H9 (cell line): ENCODE results near the gene ARFGEF3. TPM values are rescaled to one million over a fixed set of nuclear protein-coding genes. Genes with fewer than 3 reads are reported as not detected.

Experiments used
- DNase-seq: peaks from one replicate; pipeline ENCODE4 v3.0.0-alpha.2; 2017
- H2AFZ ChIP-seq: one replicate; pipeline ENCODE4 v1.6.1; 2013; ENCODE audit warnings: mild to moderate bottlenecking, low read length, control low read depth, moderate library complexity
- H2AK5ac ChIP-seq: 2 replicates; pipeline ENCODE4 v1.6.1; 2013; ENCODE audit warnings: low read length, control low read depth, mixed read lengths; ENCODE audit not compliant: insufficient read length
- H2BK120ac ChIP-seq: one replicate; pipeline ENCODE4 v1.6.1; 2013; ENCODE audit warnings: low read depth, mild to moderate bottlenecking, low read length, control low read depth, inconsistent platforms; ENCODE audit not compliant: poor library complexity, severe bottlenecking
- H2BK12ac ChIP-seq: 2 replicates; pipeline ENCODE4 v1.6.1; 2013; ENCODE audit warnings: low read length, control low read depth, mixed read lengths, low read depth; ENCODE audit not compliant: insufficient read length
- H2BK15ac ChIP-seq: 2 replicates; pipeline ENCODE4 v1.6.1; 2013; ENCODE audit warnings: low read depth, low read length, control low read depth
- H2BK20ac ChIP-seq: one replicate; pipeline ENCODE4 v1.6.1; 2013; ENCODE audit warnings: low read depth, mild to moderate bottlenecking, low read length, control low read depth, inconsistent platforms; ENCODE audit not compliant: poor library complexity, severe bottlenecking
- H2BK5ac ChIP-seq: 2 replicates; pipeline ENCODE4 v1.6.1; 2013; ENCODE audit warnings: low read length, control low read depth, mixed read lengths; ENCODE audit not compliant: insufficient read length
- H3K14ac ChIP-seq: 2 replicates; pipeline ENCODE4 v1.6.1; 2013; ENCODE audit warnings: low read length, control low read depth; ENCODE audit not compliant: insufficient read depth
- H3K18ac ChIP-seq: 2 replicates; pipeline ENCODE4 v1.6.1; 2013; ENCODE audit warnings: low read depth, mild to moderate bottlenecking, mixed read lengths, low read length, control low read depth; ENCODE audit not compliant: insufficient read length
- H3K23ac ChIP-seq: 2 replicates; pipeline ENCODE4 v1.6.1; 2013; ENCODE audit warnings: low read length, control low read depth, mixed read lengths, low read depth; ENCODE audit not compliant: insufficient read length
- H3K23me2 ChIP-seq: 2 replicates; pipeline ENCODE4 v1.6.1; 2013; ENCODE audit warnings: low read depth, mild to moderate bottlenecking, mixed read lengths, low read length, control low read depth; ENCODE audit not compliant: insufficient read length, poor library complexity, severe bottlenecking
- H3K27ac ChIP-seq: 2 replicates; pipeline ENCODE4 v1.5.1; 2013; ENCODE audit warnings: low read length, control low read depth, mixed read lengths, low read depth; ENCODE audit not compliant: insufficient read length
- H3K27me3 ChIP-seq: 2 replicates; pipeline ENCODE4 v1.6.1; 2013; ENCODE audit warnings: low read length, control low read depth, inconsistent platforms; ENCODE audit not compliant: insufficient read depth
- H3K4ac ChIP-seq: 2 replicates; pipeline ENCODE4 v1.6.1; 2013; ENCODE audit warnings: low read depth, mild to moderate bottlenecking, control low read depth, inconsistent platforms, low read length, moderate library complexity
- H3K4me1 ChIP-seq: 2 replicates; pipeline ENCODE4 v1.6.1; 2013; ENCODE audit warnings: low read length, control low read depth, inconsistent platforms; ENCODE audit not compliant: insufficient read depth
- H3K4me2 ChIP-seq: 2 replicates; pipeline ENCODE4 v1.6.1; 2013; ENCODE audit warnings: low read length, control low read depth, mixed read lengths; ENCODE audit not compliant: insufficient read length, insufficient read depth
- H3K56ac ChIP-seq: 2 replicates; pipeline ENCODE4 v1.6.1; 2013; ENCODE audit warnings: low read depth, mild to moderate bottlenecking, mixed read lengths, low read length, control low read depth; ENCODE audit not compliant: insufficient read length
- H3K79me1 ChIP-seq: 2 replicates; pipeline ENCODE4 v1.6.1; 2013; ENCODE audit warnings: low read depth, mild to moderate bottlenecking, moderate library complexity, low read length, control low read depth, inconsistent platforms; ENCODE audit not compliant: insufficient read depth, poor library complexity, severe bottlenecking
- H3K79me2 ChIP-seq: 2 replicates; pipeline ENCODE4 v1.6.1; 2013; ENCODE audit warnings: low read length, control low read depth, inconsistent platforms; ENCODE audit not compliant: insufficient read depth
- H3K9ac ChIP-seq: 2 replicates; pipeline ENCODE4 v1.6.1; 2013; ENCODE audit warnings: low read length, control low read depth, mixed read lengths; ENCODE audit not compliant: insufficient read length; ENCODE audit errors: extremely low read depth
- H3K9me3 ChIP-seq: one replicate; pipeline ENCODE4 v1.6.1; 2013; ENCODE audit warnings: low read depth, low read length, inconsistent platforms; ENCODE audit not compliant: control insufficient read depth
- H3T11ph ChIP-seq: one replicate; pipeline ENCODE4 v1.6.1; 2013; ENCODE audit warnings: mild to moderate bottlenecking, low read length, control low read depth, inconsistent platforms
- H4K20me1 ChIP-seq: one replicate; pipeline ENCODE4 v1.6.1; 2013; ENCODE audit not compliant: control insufficient read depth, insufficient read length, insufficient read depth
- H4K5ac ChIP-seq: 2 replicates; pipeline ENCODE4 v1.6.1; 2013; ENCODE audit warnings: low read depth, mild to moderate bottlenecking, mixed read lengths, low read length, control low read depth; ENCODE audit not compliant: insufficient read length
- H4K8ac ChIP-seq: replicated peaks from 2 replicates; pipeline ENCODE4 v1.6.1; 2013; ENCODE audit warnings: low read length, control low read depth, mixed read lengths, low read depth; ENCODE audit not compliant: insufficient read length
- H4K91ac ChIP-seq: 2 replicates; pipeline ENCODE4 v1.6.1; 2013; ENCODE audit warnings: low read depth, mild to moderate bottlenecking, moderate library complexity, mixed read lengths, low read length, control low read depth; ENCODE audit not compliant: insufficient read length
- H3K27ac Mint-ChIP-seq, 3 experiments: 2 replicates in 2 of 3; 3 replicates in 1 of 3; pipeline ENCODE4 v1.8.0; 2020 to 2021; ENCODE audit warnings: mixed read lengths in 3 of 3, mild to moderate bottlenecking in 1 of 3, moderate library complexity in 1 of 3
- H3K27me3 Mint-ChIP-seq: 2 replicates; pipeline ENCODE4 v1.8.0; 2021; ENCODE audit warnings: low read depth, mild to moderate bottlenecking, moderate library complexity, mixed read lengths
- H3K36me3 Mint-ChIP-seq, 3 experiments: 2 replicates in 2 of 3; 3 replicates in 1 of 3; pipeline ENCODE4 v1.8.0; 2020 to 2021; ENCODE audit warnings: low read depth in 3 of 3, mixed read lengths in 3 of 3; ENCODE audit not compliant: insufficient read depth in 1 of 3
- H3K4me1 Mint-ChIP-seq, 2 experiments: 2 replicates each; pipeline ENCODE4 v1.8.0; 2020; ENCODE audit warnings: mixed read lengths in 2 of 2
- H3K4me3 Mint-ChIP-seq, 2 experiments: 2 replicates in 1 of 2; 3 replicates in 1 of 2; pipeline ENCODE4 v1.8.0; 2020 to 2021; ENCODE audit warnings: mild to moderate bottlenecking in 2 of 2, mixed read lengths in 2 of 2, moderate library complexity in 1 of 2
- H3K9me3 Mint-ChIP-seq, 2 experiments: 2 replicates in 1 of 2; 3 replicates in 1 of 2; pipeline ENCODE4 v1.8.0; 2020; ENCODE audit warnings: mild to moderate bottlenecking in 2 of 2, mixed read lengths in 2 of 2, moderate library complexity in 1 of 2
- CTCF ChIP-seq: fragments of 200-600 bp; sonication (generic); conservative IDR thresholded peaks from 3 replicates; pipeline ENCODE4 v1.8.0; 2021; ENCODE audit warnings: antibody characterized with exemption, mild to moderate bottlenecking
- WGBS: extraction: QIAGEN DNeasy Blood & Tissue Kit; methylation state at CpG from one replicate; pipeline ENCODE4 v1.1.7; 2013; ENCODE audit warnings: missing lambda C conversion rate, low lambda C conversion rate, mixed read lengths; ENCODE audit not compliant: insufficient read length; ENCODE audit errors: extremely low coverage; 5-methylcytosine and 5-hydroxymethylcytosine counted together
- total RNA-seq: library from RNA; stranded (reverse); gene quantifications from 2 replicates; pipeline ENCODE4 v1.2.1, GENCODE V29; 2021

Gene ARFGEF3
- total RNA-seq, 1 experiment from 2014 or later, result 13.7 TPM

- H3K56ac ChIP-seq, result no peak overlapping the region
- Mint-ChIP-seq H3K36me3 (no peaks in the 10 kb centered on the region), H3K4me1 (peaks cover 20 to 25% of the 10 kb centered on the region in 2 experiments), H3K27me3 (no peaks in the 10 kb centered on the region), H3K27ac (no peak overlapping the region), H3K9me3 (no peaks in the 10 kb centered on the region), H3K4me3 (no peak overlapping the region)
- no peak overlapping the region for H3K18ac ChIP-seq
- DNase-seq, result no peak
- H2BK5ac ChIP-seq, result no peak overlapping the region
- H4K5ac ChIP-seq, result no peak overlapping the region
- no peak overlapping the region for H3K27ac ChIP-seq
- WGBS, result no CpG with 5 or more reads among the region's 4 CpGs
- no peaks in the 10 kb centered on the region for H4K20me1 ChIP-seq
- no peaks in the 10 kb centered on the region for H3K4me1 ChIP-seq
- H2BK20ac ChIP-seq, result no peak overlapping the region
- H3K27me3 ChIP-seq, result no peaks in the 10 kb centered on the region
- no peak overlapping the region for H4K91ac ChIP-seq
- no peak overlapping the region for H3K14ac ChIP-seq
- no peak overlapping the region for H3K4ac ChIP-seq
- no peaks in the 10 kb centered on the region for H3K79me1 ChIP-seq
- H2BK120ac ChIP-seq, result no peak overlapping the region
- no peaks in the 10 kb centered on the region for H3K79me2 ChIP-seq
- no peak overlapping the region for H3T11ph ChIP-seq
- no peaks in the 10 kb centered on the region for H3K23me2 ChIP-seq
- no peak overlapping the region for H2BK15ac ChIP-seq
- TF ChIP-seq CTCF, result no peak
- H4K8ac ChIP-seq, result no peak overlapping the region
- H3K4me2 ChIP-seq, result no peak overlapping the region
- no peaks in the 10 kb centered on the region for H3K9me3 ChIP-seq
- H3K9ac ChIP-seq, result no peak overlapping the region
- H3K23ac ChIP-seq, result peak overlapping the region; percentile 62
- no peak overlapping the region for H2AFZ ChIP-seq
- no peak overlapping the region for H2BK12ac ChIP-seq
- no peak overlapping the region for H2AK5ac ChIP-seq
Measured at GRCh38 chr6:138225953-138226352, 64.2 kb downstream of the ARFGEF3 start.
